GM19240 (cell line): ENCODE measurements around the gene PPP2R2D.
"Not testable (repeated sequence)": the region's sequence is repeated elsewhere in the genome, so short reads cannot be mapped to it uniquely, and the experiment has no call there.

Experiments used
- DNase-seq: peaks from one replicate; pipeline ENCODE4 v3.0.0; 2011; ENCODE audit warnings: low spot score; ENCODE audit not compliant: insufficient read length

PPP2R2D gene

DNA sequence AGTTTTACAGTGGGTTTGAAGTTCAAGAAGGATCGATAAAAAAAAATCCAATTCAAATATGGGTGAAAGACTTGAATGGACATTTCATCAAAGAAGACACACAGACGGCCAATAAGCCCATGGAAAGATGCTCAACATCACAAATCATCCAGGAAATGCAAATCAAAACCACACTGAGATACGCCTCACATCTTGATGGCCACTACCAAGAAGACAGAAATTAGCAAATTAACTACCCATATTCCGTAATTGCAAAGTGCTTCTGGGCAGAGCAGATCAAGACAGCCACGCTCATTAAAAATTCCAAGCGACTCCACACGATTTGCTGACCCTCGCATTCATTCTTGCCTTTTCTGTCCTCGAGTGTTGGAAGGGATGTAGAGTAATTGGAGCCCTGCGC, 34.1 kb upstream of the PPP2R2D start:
- no peak for DNase-seq

DNA sequence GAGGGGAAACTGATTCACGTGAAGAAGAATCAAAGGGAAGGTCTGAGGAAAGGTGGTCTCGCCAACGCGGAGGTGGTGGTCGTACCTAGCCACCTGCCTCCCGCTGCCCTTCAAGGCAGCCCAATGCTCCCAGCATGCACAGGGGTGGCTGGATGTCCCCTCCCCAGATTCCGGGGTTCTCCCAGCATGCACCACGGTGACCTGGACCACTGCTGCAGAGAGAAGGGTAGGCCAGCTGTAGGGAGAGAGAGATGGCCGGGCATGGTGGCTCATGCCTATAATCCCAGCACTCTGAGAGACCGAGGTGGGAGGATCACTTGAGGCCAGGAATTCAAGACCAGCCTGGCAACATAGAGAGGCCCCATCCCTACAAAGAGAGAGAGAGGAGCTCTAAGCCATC, 32.4 kb upstream of the PPP2R2D start:
- no peak for DNase-seq

DNA sequence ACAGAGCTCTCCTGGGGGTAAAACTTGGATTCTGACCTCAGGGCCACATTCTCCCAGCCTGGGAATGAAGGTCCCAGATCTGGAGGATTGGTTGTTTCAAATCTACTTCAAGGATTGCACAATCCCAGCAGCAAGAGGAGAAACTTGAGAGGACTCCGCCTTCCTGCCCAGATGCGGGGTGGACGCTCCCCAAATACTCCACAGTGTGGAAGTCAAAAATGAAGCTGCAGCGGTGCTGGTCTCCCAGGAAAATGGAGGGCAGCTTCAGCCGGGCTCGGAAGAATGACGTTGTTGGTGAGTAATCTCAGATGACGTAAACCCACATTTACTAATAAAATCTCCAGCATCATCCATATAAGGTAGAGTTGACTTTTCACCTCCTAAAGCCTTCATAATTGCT, 31.5 kb upstream of the PPP2R2D start:
- no peak for DNase-seq

- DNase-seq: no peak
These were observed 30.4 kb upstream of the PPP2R2D start for GRCh38 chr10:131870411-131870810.

DNA sequence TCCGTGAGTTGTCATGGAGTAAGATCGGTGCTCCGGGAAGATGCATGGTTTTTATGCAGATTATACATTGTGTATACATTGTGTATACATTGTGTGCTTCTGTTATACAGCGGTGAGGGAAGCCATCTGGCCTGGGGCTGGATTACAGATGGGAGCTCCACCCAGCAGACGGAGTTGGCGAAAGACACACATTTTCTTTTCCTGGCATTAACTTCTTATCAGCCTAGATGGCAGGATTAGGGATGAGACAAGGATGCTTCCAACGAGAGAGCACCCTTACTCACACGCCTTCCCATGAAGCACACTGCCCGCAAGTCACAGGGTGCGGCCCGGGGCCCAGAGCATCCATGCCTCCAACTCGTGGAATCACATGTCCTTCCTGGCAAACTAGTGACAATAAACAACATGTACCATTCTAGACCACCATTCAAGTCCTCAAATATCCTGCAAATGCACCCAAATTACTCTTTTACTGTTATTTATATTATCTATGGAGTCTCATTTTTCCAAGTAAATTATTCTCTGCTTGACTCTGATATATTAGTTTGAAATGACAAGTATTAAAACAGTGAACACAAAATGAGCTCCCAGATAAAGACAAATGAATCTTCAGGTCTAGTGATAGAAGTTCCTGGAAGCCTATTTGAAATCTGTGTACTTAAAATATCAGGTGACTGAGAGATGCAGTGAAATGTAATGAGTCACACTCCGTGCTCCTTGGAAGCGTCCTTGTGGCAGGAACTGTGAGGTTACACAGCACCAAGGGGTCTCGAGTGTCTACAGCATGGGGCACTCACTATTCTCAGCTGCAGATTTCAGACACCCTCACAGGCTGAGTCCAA, 29.8 kb upstream of the PPP2R2D start:
- DNase-seq: no peak

DNA sequence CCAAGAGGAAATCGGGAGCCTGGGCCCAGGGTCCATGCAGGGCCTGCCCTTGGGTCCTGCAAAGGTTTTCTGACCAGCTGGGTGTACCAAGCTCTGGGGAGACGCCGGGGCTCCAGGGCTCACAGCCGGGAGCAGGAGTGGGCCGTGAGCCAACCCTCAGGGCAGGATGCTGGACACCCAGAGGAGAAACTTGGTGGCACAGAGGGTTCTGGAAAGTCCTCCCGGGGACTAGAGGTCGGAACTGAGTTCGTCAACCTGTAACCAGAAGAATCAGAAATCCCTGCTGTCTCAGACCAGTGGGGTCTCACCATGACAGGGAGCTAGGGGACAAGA, 29.2 kb upstream of the PPP2R2D start:
- no peak for DNase-seq

DNA sequence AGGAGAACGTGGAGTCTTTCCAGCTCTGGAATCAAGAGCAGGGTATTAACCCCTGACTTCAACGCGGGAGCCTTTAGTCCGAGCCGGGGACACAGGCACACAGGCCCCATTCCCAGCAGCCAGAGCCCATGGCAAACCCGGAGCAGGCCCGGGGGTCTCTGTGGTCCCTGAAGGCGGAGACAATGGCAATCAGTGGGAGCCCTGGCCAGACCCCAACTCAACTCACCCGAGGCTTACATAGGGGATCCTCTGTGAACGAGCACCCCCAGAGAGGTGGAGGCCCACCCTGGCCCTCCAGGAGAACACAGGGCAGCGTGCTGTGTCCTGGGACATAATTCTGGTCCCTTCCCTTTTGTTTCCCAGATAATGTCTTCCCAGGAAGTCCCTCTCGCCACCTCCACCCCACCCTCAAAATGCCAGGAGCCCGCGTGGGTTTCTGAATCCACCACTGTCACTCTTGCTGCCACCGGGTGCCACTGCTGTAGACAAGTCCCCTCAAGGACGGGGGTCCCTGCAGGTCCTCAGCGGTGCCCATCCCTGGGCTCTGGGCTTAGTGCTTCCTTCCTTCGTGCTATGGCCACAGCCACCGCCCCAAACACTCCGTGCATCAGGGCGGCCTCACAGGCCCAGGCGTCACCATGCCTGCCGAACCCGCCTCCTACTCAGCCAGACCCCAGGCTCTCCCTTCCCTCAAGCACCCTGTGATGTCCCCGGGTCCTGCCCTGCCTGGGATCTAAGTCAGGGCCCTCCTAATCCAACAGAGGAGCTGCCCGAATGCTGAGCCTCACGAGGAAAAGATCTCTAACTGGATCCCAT, 28.6 kb upstream of the PPP2R2D start:
- no peak for DNase-seq

- DNase-seq: no peak
These were observed 27.9 kb upstream of the PPP2R2D start for GRCh38 chr10:131872827-131873375.

GRCh38 chr10:131874991-131875451, 25.8 kb upstream of the PPP2R2D start:
- DNase-seq: peak; percentile 47

- DNase-seq: no peak
These were observed 25.3 kb upstream of the PPP2R2D start for GRCh38 chr10:131875501-131875900.

DNA sequence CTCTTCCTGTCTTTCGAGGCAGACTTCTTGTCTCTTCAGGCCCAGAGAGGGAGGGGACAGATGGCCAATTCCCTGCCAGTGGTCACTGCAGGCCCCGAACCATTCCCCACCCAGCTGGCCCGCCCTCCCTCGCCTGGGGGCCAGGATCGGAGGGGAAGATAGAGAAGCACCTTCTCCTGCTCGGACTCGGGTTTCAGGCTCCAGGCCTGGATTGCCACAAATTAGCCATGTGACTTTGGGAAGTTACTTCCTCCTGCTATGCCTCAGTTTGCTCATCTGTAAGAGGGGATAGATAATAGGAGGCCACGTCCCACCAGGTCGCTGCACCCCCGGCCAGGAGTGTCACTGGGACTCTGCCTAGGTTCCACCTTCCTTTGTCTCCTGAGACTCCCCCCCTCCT, 24.8 kb upstream of the PPP2R2D start:
- no peak for DNase-seq

DNA sequence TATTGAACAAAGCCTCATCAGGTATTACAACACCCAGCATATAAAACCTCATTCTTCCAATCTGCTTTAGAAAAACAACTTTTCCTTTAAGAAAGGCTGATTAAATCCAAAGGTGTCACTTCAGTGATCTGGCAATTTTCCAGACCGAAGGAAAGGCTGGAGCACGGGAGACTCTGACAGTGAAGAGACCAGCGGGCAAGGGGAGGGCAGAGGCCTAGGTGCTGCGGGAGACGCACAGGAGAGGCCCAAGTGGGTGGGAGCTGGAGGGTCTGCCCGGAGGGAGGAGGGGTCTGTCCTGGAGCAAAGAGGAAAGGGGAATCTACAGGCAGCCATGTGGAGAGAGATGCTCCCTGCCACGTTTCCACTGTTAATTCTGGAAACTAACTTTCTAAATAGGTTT, 24.3 kb upstream of the PPP2R2D start:
- DNase-seq: no peak

- no peak for DNase-seq
These were observed 20.7 kb upstream of the PPP2R2D start for GRCh38 chr10:131880016-131880590.

DNA sequence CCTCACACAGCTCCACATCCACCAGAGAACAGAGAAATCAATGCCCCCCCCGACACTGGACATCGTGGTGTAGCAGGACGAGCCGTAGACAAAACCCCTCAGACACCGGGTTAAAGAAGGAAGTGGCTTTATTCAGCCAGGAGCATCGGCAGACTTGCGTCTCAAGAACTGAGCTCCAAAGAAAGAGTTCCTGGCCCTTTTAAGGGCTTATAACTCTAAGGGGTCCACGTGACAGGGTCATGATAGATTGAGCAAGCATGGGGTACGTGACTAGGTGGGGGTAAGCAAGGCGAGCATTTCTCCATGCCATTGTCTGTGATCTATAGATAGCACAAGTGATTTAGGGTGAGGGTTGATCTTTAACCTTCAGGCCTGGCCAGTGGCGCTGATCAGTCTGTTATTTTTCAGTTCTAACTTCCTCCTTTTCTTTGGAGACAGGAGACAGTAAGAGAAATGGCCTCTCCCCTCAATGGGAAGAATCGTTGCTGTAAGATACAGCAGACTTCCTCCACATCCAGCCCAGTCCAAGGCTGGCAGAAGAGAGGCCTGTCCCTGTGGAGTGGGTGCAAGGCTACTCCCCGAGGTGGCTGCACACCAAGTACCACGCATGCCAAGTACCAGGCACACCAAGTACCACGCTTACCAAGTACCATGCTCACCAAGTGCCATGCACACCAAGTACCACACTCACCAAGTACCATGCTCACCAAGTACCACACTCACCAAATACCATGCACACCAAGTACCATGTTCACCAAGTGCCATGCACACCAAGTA, 19.5 kb upstream of the PPP2R2D start:
- no peak for DNase-seq

DNA sequence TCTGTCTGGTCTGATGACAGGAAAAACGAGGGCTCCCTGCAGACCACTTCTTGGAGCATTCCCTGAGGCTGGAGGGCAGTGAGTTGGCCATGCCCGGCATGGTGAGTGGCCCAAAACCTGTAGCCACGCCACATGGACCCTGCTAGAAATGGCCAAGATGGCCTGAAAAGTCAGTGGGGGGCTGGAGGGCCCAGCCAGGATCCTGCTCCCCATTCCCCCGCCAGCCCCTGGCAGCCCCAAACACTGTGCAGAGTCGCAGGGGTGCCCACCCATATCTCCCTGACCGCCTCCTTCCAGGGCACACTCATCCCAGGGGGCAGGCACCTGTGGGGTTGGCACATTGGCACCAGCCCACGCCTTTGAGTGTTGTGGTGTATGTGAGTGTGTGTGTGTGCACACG, 18.7 kb upstream of the PPP2R2D start:
- no peak for DNase-seq

- no peak for DNase-seq
These were observed 18.0 kb upstream of the PPP2R2D start for GRCh38 chr10:131882590-131883451.

DNA sequence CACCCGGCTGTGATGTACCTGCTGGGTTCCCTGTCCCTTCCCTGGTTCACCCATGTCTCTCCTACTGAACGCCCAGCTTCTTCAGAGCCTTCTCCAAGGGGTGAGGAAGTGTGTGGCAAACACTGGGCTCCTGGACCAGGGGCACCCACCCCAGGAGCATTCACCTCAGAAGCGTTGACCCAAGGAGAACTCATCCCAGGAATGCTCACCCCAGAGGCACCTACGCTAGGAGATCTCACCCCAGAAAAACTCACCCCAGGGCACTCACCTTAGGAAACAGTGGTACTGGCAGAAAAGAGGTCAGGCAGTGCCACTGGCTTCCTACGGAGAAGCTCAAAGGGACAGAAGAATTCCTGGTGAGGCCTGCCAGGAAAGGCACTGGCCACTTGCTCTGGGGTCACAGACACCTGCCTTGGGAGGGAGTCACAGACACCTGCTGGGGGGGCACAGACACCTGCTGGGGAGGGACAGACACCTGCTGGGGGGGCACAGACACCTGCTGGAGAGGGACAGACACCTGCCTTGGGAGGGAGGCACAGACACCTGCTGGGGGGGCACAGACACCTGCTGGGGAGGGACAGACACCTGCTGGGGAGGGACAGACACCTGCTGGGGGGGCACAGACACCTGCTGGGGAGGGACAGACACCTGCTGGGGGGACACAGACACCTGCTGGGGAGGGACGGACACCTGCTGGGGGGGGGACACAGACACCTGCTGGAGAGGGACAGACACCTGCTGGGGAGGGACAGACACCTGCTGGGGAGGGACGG, 17.0 kb upstream of the PPP2R2D start:
- not testable (repeated sequence) for DNase-seq

DNA sequence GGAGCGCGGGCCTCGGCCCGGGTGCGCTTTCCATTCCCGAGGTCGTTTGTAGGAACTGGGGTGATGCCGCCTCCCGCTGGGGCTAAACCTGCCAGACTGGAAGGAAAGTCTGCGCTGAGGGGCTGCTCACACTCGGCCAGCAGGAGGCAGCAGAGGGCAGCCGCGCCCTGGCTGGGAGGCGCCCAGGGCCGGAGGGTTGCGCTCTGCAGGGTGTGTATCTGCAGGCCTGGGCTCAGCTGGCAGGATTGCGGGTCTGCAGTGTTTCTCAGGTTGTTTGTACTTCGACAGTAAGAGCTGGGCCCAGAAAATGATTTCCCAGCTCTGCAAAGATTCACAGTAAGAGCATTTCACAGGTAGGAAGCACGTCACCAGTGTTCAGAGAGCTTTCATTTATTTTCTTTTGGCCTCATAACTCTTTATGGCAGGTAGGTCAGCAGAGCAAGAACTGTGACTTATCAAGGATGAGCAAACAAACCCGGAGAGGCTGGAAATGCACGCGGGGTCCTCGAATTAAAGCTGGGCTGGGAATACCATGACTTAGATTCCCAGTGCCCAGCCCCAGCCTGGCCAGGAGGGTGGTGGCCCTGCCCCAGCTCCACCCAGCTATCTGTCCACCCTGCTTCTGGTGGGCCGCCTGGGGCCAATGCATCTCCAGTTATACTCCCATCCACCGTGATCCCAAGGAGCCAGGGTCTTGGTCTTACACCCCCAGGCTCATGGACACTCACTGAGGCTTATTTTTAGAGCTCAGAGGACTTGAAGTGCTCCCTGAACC, 15.2 kb upstream of the PPP2R2D start:
- peak; percentile 74 for DNase-seq

DNA sequence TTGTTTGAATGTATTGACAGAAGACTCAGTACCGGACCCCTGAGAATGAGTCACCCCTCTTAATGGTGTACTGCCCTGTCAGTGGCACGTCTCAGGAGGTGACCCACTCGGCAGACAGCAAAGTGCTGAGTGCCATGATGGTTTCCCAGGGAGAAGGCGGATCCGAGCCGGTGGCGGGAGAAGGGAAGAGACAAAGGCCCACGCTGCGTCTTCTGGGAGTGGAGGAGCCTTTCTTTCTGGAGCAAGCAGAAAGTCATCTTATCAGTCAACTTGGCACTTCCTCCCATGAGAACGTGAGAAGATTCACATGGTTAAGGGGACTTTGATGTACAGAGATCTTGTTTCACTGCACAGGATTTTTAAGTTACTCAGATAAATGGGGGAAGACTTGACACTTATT, 14.6 kb upstream of the PPP2R2D start:
- no peak for DNase-seq
